Heart left ventricle (tissue), 16 donors: ENCODE data around the gene GARIN1A. TPM values are rescaled to one million over a fixed set of nuclear protein-coding genes. Genes with fewer than 3 reads are reported as not detected.

ENCODE experiments used
- ATAC-seq, 4 donors: fragments of 200-7000 bp; cut with Tn5 transposase; one replicate each; pipeline ENCODE4 v1.9.1; 2020 to 2022; ENCODE audit warnings: moderate library complexity in 4 of 4, mild to moderate bottlenecking in 3 of 4, moderate number of reproducible peaks in 1 of 4
- DNase-seq, 5 donors: peaks; one replicate each; pipeline ENCODE4 v3.0.0-alpha.2; 2020
- H3K27ac ChIP-seq, 12 donors: fragments of 200-600 bp; sonication (generic) in 4 of 12; one replicate each; pipeline versions ENCODE4 v1.5.0 to v1.8.0; 2016 to 2022; ENCODE audit warnings: mild to moderate bottlenecking in 2 of 12
- H3K27me3 ChIP-seq, 9 donors: fragments of 200-600 bp; sonication (generic) in 2 of 9; one replicate each; pipeline versions ENCODE4 v1.5.1 to v1.8.0; 2016 to 2022; ENCODE audit warnings: mild to moderate bottlenecking in 3 of 9
- H3K36me3 ChIP-seq, 9 donors: fragments of 200-600 bp; sonication (generic) in 2 of 9; one replicate each; pipeline versions ENCODE4 v1.5.0 to v1.8.0; 2018 to 2022; ENCODE audit warnings: mild to moderate bottlenecking in 2 of 9
- H3K4me1 ChIP-seq, 12 donors: fragments of 200-600 bp; sonication (generic) in 4 of 12; one replicate each; pipeline versions ENCODE4 v1.5.0 to v1.8.0; 2016 to 2022; ENCODE audit warnings: mild to moderate bottlenecking in 3 of 12
- H3K4me3 ChIP-seq, 12 donors: fragments of 200-600 bp; sonication (generic) in 4 of 12; one replicate each; pipeline versions ENCODE4 v1.5.0 to v1.8.0; 2017 to 2022; ENCODE audit warnings: mild to moderate bottlenecking in 9 of 12, moderate library complexity in 4 of 12
- H3K9me3 ChIP-seq, 12 donors: fragments of 200-600 bp; sonication (generic) in 4 of 12; one replicate each; pipeline versions ENCODE4 v1.5.0 to v1.8.0; 2016 to 2022; ENCODE audit warnings: mild to moderate bottlenecking in 1 of 12
- CTCF ChIP-seq, 12 donors: fragments of 200-600 bp; sonication (generic) in 4 of 12; IDR thresholded peaks; one replicate each; pipeline versions ENCODE4 v1.5.0 to v1.8.0; 2018 to 2022; ENCODE audit warnings: antibody characterized with exemption in 12 of 12, mild to moderate bottlenecking in 5 of 12
- POLR2A ChIP-seq, 2 donors: fragments of 450-650 bp; IDR thresholded peaks; one replicate each; pipeline ENCODE4 v1.6.1; 2017; ENCODE audit warnings: antibody characterized with exemption in 2 of 2, mild to moderate bottlenecking in 2 of 2, moderate library complexity in 2 of 2
- WGBS, 4 donors: extraction: QIAGEN DNeasy Blood & Tissue Kit in 2 of 4; methylation state at CpG; one replicate each; pipeline versions ENCODE4 v1.1.5 to v1.1.7; 2013 to 2018; 5-methylcytosine and 5-hydroxymethylcytosine counted together
- intact Hi-C, 10 donors: fragments of 100-400 bp; cut with DNase I; formaldehyde crosslinking; loops; one replicate each; pipeline versions ENCODE4 v1.11.1 to v1.14.2; 2022
- polyA plus RNA-seq, 2 donors: library from polyadenylated mRNA; stranded (reverse); fragments of 200-250 nt; gene quantifications; one replicate each; pipeline ENCODE4 v1.2.3, GENCODE V29; 2013
- total RNA-seq, 9 donors: library from RNA; depleted of rRNA in 2 of 9; stranded (reverse); fragments of >200 nt in 2 of 9; fragmentation: NEBNext Ultra II Directional in 3 of 9; extraction: Animal tissue kit (Norgen Biotek cat#: 25700) in 3 of 9; gene quantifications; one replicate each; pipeline versions ENCODE4 v1.1.0 to v1.2.4, GENCODE V29; 2016 to 2023
- donor health status: ischemic (EF 13 %, LVEDD 7.1; RV severe dilation, severe dysfunction).
- donor health status: healthy with polysubstance abuse.
- donor health status: DM: no; HTN: yes; CAD: no.
- donor health status: DM: no; HTN: no; CAD: no.
- donor health status: ischemic (EF 25% LVEDD 6.9; RV normal size, moderate dysfunction).
- donor health status: ischemic (EF 25% LVEDD 5.7; RV mildly dilated, moderate dysfunction).
- donor health status: healthy.
- donor health status: DM: yes; HTN: yes; CAD: no.
- donor health status: ischemic (EF 35%, LVEDD 5.7; RV mildly dilated, moderate dysfunction).
- donor health status: nonischemic (EF 11% LVEDD 7.7; RV severe dilation, severe dysfunction).
- donor health status: DM: yes; HTN: yes; CAD: no.
- donor health status: PGD.
- donor health status: ischemic (EF 29% LVEDD 5.4; RV normal size, mild dysfunction).
- donor health status: nonischemic (EF 23%, LVEDD 6.1; RV moderate dilation, normal function).

GARIN1A gene
- total and polyA plus RNA-seq, 11 donors, result 0.31 to 4.6 (median 2.1) TPM

- ATAC-seq, result no peak
- peaks cover 0 to 48% (median 25%) of the 10 kb centered on the region in 9 donors for H3K27me3 ChIP-seq
- DNase-seq, result no peak
- H3K27ac ChIP-seq, result no peak overlapping the region
- H3K36me3 ChIP-seq, result no peaks in the 10 kb centered on the region
- no peak for TF ChIP-seq CTCF (IDR thresholded peaks at IDR 0.05)
- 81 to 85% (median 83%) methylated on average over 3 of the region's 3 CpGs for WGBS, 4 donors
- H3K4me1 ChIP-seq, result peaks cover 0 to 11% (median 0%) of the 10 kb centered on the region in 12 donors
- intact Hi-C loops, result no loop called here
- no peak overlapping the region for H3K4me3 ChIP-seq
- no peaks in the 10 kb centered on the region for H3K9me3 ChIP-seq
Measured at GRCh38 chr7:128699196-128699712, 27.2 kb downstream of the GARIN1A start.

- DNase-seq (no peak), ATAC-seq (no peak)
- intact Hi-C loops, result no loop called here
- Histone ChIP-seq H3K4me3 (no peak overlapping the region), H3K36me3 (no peaks in the 10 kb centered on the region), H3K27ac (no peak overlapping the region), H3K27me3 (peaks cover 0 to 48% (median 25%) of the 10 kb centered on the region in 9 donors), H3K4me1 (peaks cover 0 to 11% (median 0%) of the 10 kb centered on the region in 12 donors), H3K9me3 (no peaks in the 10 kb centered on the region)
- TF ChIP-seq CTCF (IDR thresholded peaks at IDR 0.05) (no peak), POLR2A (IDR thresholded peaks at IDR 0.05) (no peak)
- 80 to 84% (median 81%) methylated on average over 1 of the region's 1 CpG for WGBS, 4 donors
Measured at GRCh38 chr7:128699895-128700294, 27.8 kb downstream of the GARIN1A start.

DNA sequence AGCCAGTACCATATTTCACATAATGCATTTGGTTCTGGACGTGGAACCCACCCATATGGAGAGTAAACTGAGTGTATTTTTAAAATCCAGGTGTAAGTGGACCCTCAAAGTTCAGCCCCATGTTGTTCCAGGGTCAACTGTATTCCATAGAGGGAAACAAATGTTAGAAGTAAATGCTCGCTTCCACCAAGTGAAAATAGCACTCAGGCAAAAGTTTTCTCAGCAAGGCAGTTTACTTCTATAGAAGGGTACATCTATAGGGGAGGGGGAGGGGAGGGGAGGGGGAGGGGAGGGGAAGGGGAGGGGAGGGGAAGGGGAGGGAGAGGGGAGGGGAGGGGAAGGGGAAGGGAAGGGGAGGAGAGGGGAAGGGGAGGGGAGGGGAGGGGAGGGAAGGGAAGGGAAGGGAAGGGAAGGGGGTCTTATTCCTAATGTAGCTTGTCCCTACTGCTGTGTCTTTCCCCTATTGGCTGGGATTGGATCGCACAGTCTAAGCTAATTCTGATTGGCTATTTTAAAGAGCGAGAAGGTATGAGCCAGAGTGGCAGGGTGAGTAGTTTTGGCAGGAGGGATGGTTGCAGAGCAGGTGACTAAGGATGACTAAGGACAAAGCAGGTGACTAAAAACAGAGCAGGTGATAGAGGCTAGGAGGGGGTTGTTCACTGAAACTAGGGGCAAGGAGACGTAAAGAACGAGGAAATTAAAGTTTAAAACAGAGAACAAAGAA is 29.1 kb downstream of the GARIN1A start:
- H3K27me3 ChIP-seq, result peaks cover 0 to 45% (median 23%) of the 10 kb centered on the region in 9 donors
- no peak for DNase-seq
- H3K9me3 ChIP-seq, result no peaks in the 10 kb centered on the region
- no peak for ATAC-seq
- peaks cover 0 to 12% (median 0%) of the 10 kb centered on the region in 12 donors for H3K4me1 ChIP-seq
- intact Hi-C loops, result no loop called here
- no peak overlapping the region for H3K4me3 ChIP-seq
- no peak for TF ChIP-seq CTCF (IDR thresholded peaks at IDR 0.05)
- TF ChIP-seq POLR2A (IDR thresholded peaks at IDR 0.05), result no peak
- WGBS, 4 donors, result 79 to 84% (median 82%) methylated on average over 6 of the region's 6 CpGs
- no peak overlapping the region for H3K27ac ChIP-seq
- H3K36me3 ChIP-seq, result no peaks in the 10 kb centered on the region

DNA sequence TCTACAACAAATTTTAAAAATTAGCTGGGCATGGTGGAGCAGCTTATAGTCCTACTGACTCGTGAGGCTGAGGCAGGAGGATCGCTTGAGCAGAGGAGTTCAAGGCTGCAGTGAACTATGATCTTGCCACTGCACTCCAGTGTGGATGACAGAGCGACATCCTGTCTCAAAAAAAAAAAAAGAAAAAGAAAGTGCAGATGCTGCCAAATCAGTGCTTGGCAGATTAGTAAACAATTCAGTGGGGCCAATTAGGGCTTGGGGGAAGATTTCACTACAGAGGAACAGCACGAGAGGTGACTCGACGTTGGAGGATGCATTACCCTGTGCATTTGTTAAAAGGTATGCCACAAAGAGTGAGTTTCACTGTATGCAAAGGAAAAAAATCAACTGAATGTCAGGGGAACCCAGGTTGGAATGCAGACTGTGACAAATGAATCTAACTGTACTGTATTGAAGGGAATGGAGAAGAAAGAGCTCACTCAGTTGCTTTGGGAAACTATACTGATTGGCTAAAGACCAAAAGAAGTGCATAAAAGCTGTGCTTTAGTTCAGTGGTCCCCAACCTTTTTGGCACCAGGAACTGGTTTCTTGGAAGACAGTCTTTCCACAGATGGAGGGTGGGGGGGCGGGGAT is 31.6 kb downstream of the GARIN1A start:
- no peaks in the 10 kb centered on the region for H3K9me3 ChIP-seq
- H3K36me3 ChIP-seq, result no peaks in the 10 kb centered on the region
- TF ChIP-seq POLR2A (IDR thresholded peaks at IDR 0.05) (no peak), CTCF (IDR thresholded peaks at IDR 0.05) (no peak)
- H3K27me3 ChIP-seq, result peaks cover 0 to 20% (median 12%) of the 10 kb centered on the region in 9 donors
- H3K27ac ChIP-seq, result no peak overlapping the region
- ATAC-seq, result no peak
- intact Hi-C loops, result no loop called here
- H3K4me3 ChIP-seq, result no peak overlapping the region
- WGBS, 4 donors, result 53 to 68% (median 54%) methylated on average over 7 of the region's 7 CpGs
- H3K4me1 ChIP-seq, result peaks cover 0 to 4% (median 0%) of the 10 kb centered on the region in 12 donors
- no peak for DNase-seq
